HEK293T (cell line): ENCODE results near the gene FCAMR.

Experiments
- ARNT ChIP-seq: fragments of 450-650 bp; IDR thresholded peaks from 2 replicates; pipeline ENCODE4 v1.6.1; 2017; ENCODE audit warnings: mild to moderate bottlenecking
- CTBP1 ChIP-seq: fragments of 450-650 bp; IDR thresholded peaks from 2 replicates; pipeline ENCODE4 v1.6.1; 2016; ENCODE audit warnings: borderline replicate concordance
- FOXA1 ChIP-seq: fragments of 450-650 bp; IDR thresholded peaks from 2 replicates; pipeline ENCODE4 v1.6.1; 2016; ENCODE audit warnings: mild to moderate bottlenecking
- FOXK2 ChIP-seq: fragments of 450-650 bp; IDR thresholded peaks from 2 replicates; pipeline ENCODE4 v1.6.1; 2016; ENCODE audit warnings: mild to moderate bottlenecking
- FOXM1 ChIP-seq: fragments of 450-650 bp; IDR thresholded peaks from 2 replicates; pipeline ENCODE4 v1.6.1; 2017; ENCODE audit warnings: mild to moderate bottlenecking, borderline replicate concordance
- HDGF ChIP-seq: fragments of 450-650 bp; IDR thresholded peaks from 2 replicates; pipeline ENCODE4 v1.6.1; 2017; ENCODE audit warnings: antibody characterized with exemption, borderline replicate concordance
- L3MBTL2 ChIP-seq: fragments of 450-650 bp; conservative IDR thresholded peaks from 2 replicates; pipeline ENCODE4 v1.6.1; 2016; ENCODE audit warnings: mild to moderate bottlenecking
- SP1 ChIP-seq: fragments of 450-650 bp; IDR thresholded peaks from 2 replicates; pipeline ENCODE4 v1.6.1; 2017
- SUZ12 ChIP-seq: fragments of 450-650 bp; IDR thresholded peaks from 2 replicates; pipeline ENCODE4 v1.6.1; 2016; ENCODE audit warnings: mild to moderate bottlenecking
- TARDBP ChIP-seq: fragments of 450-650 bp; IDR thresholded peaks from 2 replicates; pipeline ENCODE4 v1.6.1; 2016
- ZNF384 ChIP-seq: fragments of 450-650 bp; IDR thresholded peaks from 2 replicates; pipeline ENCODE4 v1.6.1; 2016

DNA sequence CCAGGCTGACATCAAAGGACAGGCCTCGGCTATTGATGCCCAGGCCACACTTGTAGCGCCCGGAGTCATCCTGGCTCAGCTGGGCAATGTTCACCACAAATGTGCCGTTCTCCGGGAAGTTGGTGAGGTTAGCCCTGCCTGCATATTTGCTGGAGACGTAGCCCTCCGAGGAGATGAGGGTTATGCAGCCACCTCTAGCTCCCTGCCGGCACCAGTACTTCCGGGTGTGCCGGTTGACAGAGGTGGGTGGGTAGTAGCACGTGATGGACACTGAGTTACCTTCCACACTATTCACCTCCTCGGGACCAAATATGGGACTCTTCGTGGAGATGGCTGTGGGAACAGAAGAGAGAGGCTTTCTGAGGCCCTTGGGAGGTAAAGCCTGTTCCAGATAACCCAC, 31.1 kb downstream of the FCAMR start:
- TF ChIP-seq FOXK2 (no peak), FOXA1 (no peak), ARNT (no peak), L3MBTL2 (no peak), ZNF384 (no peak), SUZ12 (no peak), FOXM1 (no peak), SP1 (no peak), HDGF (no peak), TARDBP (no peak), CTBP1 (no peak)
